Measurements from ENCODE around the gene CTIF.

- no peak for TF ChIP-seq CTCF (IDR thresholded peaks at IDR 0.05)
- no peak for TF ChIP-seq POLR2A (IDR thresholded peaks at IDR 0.05)
Measured at GRCh38 chr18:48809365-48809764, 270.5 kb downstream of the CTIF start.
